NCI-H2227 treated with DMSO at 0.1 percent for 48 hours (cell line): ENCODE data around the gene ATMIN.

Experiments
- DNase-seq: peaks from one replicate; lab custom pipeline; 2025; lab: John Stamatoyannopoulos, UW

ATMIN gene, protein sequence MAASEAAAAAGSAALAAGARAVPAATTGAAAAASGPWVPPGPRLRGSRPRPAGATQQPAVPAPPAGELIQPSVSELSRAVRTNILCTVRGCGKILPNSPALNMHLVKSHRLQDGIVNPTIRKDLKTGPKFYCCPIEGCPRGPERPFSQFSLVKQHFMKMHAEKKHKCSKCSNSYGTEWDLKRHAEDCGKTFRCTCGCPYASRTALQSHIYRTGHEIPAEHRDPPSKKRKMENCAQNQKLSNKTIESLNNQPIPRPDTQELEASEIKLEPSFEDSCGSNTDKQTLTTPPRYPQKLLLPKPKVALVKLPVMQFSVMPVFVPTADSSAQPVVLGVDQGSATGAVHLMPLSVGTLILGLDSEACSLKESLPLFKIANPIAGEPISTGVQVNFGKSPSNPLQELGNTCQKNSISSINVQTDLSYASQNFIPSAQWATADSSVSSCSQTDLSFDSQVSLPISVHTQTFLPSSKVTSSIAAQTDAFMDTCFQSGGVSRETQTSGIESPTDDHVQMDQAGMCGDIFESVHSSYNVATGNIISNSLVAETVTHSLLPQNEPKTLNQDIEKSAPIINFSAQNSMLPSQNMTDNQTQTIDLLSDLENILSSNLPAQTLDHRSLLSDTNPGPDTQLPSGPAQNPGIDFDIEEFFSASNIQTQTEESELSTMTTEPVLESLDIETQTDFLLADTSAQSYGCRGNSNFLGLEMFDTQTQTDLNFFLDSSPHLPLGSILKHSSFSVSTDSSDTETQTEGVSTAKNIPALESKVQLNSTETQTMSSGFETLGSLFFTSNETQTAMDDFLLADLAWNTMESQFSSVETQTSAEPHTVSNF

DNA sequence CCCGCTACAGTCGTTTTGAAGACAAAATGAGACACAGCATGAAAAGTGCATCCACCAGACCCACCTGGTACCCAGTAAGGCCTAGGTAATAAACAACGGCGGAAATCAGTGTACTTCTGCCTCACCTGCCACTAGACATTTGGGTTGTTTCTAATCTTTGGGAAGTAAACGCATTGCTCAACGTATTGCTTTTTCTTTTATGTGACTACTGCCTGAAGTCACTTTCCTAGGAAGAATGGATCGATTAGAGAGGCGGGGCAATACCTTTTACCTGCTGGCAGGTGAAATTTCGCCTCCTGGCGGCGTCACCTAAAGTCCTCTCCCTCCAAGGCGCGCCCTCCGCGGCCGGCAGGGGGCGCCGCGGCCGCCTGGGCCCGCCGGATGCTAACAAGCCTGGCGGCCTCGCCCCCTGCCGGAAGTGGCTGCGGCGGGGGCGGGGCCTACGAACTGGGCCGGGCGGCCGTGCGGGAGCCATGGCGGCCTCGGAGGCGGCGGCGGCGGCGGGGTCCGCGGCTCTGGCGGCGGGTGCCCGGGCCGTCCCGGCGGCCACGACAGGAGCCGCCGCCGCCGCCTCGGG is at the start of gene ATMIN:
ATMIN (plus strand) TSS at position 445 of the 577 bp plus-strand sequence; CDS start at position 474, 29 bp downstream.
- DNase-seq = peak; percentile 69

DNA sequence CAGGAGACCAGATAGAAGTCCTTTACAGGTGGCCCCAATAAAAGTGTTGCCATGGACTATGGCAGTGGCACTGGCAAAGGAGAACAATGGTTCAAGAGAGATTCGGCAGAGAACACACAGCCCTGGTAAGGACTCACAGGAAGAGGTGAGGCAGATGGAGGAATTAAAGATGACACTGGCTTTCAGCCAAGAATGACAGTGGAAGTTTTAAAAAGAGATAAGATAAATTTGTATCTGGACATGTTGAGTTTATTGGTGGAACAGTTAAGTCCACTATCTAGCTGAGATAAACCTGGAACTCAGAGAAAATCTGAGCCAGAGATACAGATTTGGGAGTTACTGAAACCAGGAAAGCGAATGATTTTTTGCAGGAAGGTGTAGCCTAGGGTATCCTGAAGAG is 49.1 kb upstream of the ATMIN start:
- no peak for DNase-seq

DNA sequence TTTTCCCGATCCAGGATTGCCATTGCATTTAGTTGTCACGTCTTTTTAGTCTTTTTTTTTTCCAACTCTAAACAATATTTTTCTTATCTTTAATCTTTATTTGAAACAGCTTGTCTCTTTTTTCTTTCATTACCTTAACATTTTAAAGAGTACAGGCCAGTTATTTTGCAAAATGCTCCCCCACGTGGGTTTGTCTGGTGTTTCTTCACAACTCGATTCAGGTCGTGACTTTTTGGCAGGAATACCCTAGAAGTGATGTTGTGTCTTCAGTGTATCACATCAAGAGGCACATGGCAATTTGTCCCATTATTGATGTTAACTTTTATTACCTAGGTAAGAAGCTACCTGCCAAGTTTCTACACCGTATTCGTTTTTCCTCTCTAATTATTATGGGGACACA is 46.9 kb upstream of the ATMIN start:
- no peak for DNase-seq

DNA sequence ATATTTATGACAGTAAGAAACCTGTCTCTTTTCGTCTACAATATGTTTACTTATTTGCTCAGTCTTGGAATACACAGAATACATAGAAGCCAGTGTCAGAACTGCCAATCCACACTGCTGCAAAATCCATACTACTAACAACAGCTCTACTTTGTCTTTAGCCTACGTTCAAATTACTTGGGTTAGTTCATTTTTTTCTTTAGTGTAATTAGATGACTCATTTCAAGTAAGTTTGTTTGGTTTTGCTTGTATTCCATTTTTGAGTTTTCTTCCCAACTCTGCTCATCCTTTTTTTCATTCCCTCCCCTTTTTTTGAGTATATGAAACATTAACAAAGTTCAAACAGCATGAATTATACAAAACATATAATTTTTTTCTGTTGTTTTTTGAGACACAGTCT is 45.8 kb upstream of the ATMIN start:
- DNase-seq = no peak

DNA sequence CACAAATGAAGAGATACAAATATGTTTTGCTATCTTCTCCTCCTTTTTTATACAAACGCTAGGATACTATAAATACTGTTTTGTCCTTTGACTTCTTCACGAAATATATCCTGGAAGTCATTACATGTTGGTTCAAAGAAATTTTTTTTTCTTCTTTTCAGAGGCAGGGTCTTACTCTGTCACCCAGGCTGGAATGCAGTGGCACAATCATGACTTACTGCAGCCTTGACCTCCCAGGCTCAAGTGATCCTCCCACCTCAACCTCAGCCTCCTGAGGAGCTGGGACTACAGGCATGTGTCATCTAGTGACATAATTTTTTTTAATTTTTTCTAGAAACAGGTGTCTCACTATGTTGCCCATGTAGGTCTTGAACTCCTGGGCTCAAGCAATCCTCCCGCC is 45.1 kb upstream of the ATMIN start:
- DNase-seq = no peak

DNA sequence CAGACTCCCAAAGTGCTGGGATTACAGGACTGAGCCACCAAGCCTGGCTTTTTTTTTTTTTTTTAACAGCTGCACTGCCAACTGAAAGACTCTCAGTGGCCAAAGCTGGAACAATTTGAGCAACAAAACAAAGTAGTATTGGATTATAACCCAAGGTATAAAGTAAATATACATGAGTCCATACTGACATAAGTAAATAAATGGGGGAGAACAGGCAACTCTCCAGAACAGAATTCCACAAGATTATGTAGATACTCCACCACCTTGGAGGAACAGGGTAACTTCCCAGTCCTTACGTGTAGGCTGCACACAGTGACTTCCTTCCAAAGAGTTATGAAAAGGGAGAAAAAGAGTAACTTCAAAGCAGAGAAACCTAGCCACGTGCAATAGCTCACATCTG is 44.7 kb upstream of the ATMIN start:
- DNase-seq = no peak

DNA sequence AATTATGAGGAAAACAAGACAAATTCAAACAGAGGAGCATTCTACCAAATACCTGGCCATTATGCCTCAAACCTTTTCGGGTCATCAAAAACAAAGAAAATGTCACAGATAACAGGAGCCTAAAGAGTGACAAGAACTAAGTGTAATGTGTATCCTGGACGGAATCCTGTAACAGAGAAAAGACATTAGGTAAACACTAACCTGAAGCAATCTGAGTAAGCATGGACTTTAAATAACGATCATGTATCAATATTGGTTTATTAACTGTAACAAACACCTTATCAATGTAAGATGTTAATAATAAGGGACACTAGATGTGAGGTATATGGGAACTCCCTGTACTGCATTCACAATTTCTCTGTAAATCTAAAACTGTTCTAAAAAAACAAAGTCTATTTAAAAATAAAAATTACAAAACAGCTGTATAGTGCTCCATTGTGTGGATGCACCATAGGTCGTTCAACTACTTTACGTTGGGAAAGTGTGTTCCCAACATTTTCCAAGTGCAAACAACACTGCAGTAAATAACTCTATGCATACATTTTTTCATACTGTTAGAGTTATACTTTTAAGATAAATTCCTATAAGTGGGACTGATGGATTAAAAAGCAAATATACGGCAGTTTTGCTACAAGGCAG is 43.7 kb upstream of the ATMIN start:
- DNase-seq = no peak

GRCh38 chr16:80992676-80993293 is 42.9 kb upstream of the ATMIN start:
- DNase-seq = no peak

- no peak for DNase-seq
Observed at GRCh38 chr16:80993307-80993706, 42.3 kb upstream of the ATMIN start.

DNA sequence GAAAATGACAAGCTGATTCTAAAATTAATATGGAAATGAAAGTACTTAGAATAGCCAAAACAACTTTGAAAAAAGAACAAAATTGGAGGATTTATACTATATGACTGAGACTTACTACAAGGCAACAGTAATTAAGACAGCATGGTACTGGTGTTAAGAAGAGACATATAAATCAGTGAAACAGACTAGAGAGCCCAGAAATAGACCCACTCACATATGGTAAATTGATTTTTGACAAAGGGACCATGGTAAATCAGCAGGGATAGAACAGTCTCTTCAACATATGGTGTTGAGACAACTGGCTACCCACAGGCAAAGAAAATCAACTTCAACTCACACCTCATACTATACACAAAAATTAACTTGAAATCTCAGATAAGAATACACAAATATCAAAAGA is 41.8 kb upstream of the ATMIN start:
- no peak for DNase-seq

GRCh38 chr16:80994451-80994850 is 41.2 kb upstream of the ATMIN start:
- DNase-seq = no peak

GRCh38 chr16:80996688-80997138 is 38.9 kb upstream of the ATMIN start:
- no peak for DNase-seq

DNA sequence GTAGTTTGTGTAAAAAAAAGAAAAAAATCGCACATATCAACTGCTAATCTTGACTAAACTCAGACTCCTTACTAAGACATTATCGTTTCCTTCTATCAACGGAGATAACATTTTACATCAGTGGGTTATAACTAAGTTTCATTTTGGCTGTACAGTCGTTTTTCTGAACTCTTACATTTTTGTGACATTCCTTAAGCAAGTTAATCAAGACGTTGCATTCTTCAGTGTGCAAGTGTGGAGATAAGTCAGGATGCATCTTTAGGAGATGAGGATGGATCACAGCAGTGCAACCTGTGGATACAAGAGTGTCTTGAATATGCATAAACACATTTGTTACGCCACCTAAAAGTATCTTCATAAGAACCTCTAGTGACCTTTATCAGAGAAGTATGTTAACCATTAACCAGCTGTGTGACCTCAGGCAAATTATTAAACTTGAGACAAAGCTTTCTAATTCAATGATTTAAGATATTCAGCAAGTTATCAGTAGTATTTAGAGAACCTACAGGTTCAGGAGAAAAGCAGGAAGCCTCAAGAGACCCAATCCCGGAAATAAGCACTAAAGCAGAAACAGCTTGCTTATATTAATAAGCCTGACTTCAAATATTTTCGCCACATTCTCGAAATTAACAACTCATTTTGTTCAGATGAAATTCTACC is 38.4 kb upstream of the ATMIN start:
- DNase-seq = no peak

DNA sequence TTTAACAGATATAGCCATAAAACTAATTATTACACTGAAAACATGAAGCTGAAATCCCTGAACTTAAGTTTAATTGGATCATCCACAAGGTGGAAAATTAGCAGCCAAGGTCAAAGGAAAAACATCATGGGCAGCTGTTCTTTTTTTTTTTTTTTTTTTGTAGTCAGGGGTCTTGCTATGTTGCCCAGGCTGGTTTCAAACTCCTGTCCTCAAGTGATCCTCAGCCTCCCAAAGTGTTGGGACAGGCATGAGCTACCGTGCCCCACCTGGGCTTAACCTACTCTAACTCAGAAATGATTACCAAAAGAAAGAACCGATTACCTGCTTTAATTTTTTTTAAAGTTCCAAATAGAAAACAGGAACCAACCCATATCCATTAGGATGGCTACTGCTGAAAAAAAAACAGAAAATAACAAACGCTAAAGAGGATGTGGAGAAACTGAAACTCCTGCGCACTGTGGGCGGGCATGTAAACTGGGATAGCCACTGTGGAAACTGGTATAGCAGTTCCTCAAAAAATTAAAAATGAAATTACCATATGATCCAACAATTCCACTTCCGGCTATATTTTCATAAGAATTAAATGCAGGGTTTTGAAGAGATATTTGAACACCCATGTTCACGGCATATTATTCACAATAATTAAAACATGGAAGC is 37.5 kb upstream of the ATMIN start:
- no peak for DNase-seq

- DNase-seq = no peak
Observed at GRCh38 chr16:81000873-81001272, 34.8 kb upstream of the ATMIN start.

GRCh38 chr16:81001330-81001729 is 34.3 kb upstream of the ATMIN start:
- DNase-seq = no peak

- no peak for DNase-seq
Observed at GRCh38 chr16:81003064-81003463, 32.6 kb upstream of the ATMIN start.

- DNase-seq = no peak
Observed at GRCh38 chr16:81003610-81004460, 31.8 kb upstream of the ATMIN start.

- DNase-seq = peak; percentile 60
Observed at GRCh38 chr16:81004646-81005353, 30.8 kb upstream of the ATMIN start.
